ENCODE data around the gene RHOT2. TPM values are rescaled to one million over a fixed set of nuclear protein-coding genes. Genes with fewer than 3 reads are reported as not detected.
A peak's percentile ranks its signal among the peaks of the same experiment; 100 is the strongest.

Gene RHOT2
- total and polyA plus RNA-seq, 10 of the 15 experiments (the other 5 are each of a cell fraction or from before 2014, with no cell fraction given), result 3.7 to 174 (median 69.8) TPM

GRCh38 chr16:648781-649589 lies 18.9 kb upstream of the RHOT2 start, which contains the start of gene WDR90 (continued):
- no peak for TF ChIP-seq BRCA1 (IDR thresholded peaks at IDR 0.05; ENCODE audit: low read depth, low read length)
- TF ChIP-seq GATAD2B (conservative IDR thresholded peaks at IDR 0.05; ENCODE audit: low read depth), result peak; percentile 70; the same call in 1 of the 2 replicates
- TF ChIP-seq, protein P1, sequence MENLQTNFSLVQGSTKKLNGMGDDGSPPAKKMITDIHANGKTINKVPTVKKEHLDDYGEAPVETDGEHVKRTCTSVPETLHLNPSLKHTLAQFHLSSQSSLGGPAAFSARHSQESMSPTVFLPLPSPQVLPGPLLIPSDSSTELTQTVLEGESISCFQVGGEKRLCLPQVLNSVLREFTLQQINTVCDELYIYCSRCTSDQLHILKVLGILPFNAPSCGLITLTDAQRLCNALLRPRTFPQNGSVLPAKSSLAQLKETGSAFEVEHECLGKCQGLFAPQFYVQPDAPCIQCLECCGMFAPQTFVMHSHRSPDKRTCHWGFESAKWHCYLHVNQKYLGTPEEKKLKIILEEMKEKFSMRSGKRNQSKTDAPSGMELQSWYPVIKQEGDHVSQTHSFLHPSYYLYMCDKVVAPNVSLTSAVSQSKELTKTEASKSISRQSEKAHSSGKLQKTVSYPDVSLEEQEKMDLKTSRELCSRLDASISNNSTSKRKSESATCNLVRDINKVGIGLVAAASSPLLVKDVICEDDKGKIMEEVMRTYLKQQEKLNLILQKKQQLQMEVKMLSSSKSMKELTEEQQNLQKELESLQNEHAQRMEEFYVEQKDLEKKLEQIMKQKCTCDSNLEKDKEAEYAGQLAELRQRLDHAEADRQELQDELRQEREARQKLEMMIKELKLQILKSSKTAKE (IDR thresholded peaks at IDR 0.05; ENCODE audit: low read depth, poor library complexity, severe bottlenecking), result no peak
- TF ChIP-seq, protein P2, sequence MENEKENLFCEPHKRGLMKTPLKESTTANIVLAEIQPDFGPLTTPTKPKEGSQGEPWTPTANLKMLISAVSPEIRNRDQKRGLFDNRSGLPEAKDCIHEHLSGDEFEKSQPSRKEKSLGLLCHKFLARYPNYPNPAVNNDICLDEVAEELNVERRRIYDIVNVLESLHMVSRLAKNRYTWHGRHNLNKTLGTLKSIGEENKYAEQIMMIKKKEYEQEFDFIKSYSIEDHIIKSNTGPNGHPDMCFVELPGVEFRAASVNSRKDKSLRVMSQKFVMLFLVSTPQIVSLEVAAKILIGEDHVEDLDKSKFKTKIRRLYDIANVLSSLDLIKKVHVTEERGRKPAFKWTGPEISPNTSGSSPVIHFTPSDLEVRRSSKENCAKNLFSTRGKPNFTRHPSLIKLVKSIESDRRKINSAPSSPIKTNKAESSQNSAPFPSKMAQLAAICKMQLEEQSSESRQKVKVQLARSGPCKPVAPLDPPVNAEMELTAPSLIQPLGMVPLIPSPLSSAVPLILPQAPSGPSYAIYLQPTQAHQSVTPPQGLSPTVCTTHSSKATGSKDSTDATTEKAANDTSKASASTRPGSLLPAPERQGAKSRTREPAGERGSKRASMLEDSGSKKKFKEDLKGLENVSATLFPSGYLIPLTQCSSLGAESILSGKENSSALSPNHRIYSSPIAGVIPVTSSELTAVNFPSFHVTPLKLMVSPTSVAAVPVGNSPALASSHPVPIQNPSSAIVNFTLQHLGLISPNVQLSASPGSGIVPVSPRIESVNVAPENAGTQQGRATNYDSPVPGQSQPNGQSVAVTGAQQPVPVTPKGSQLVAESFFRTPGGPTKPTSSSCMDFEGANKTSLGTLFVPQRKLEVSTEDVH (IDR thresholded peaks at IDR 0.05; ENCODE audit: low read depth, partially characterized antibody), result no peak
- TF ChIP-seq CUX1 (IDR thresholded peaks at IDR 0.05; ENCODE audit: insufficient replicate concordance, low read depth, low read length), result no peak
- peak; percentile 89 for TF ChIP-seq BMI1 (IDR thresholded peaks at IDR 0.05; ENCODE audit: borderline replicate concordance)
- TF ChIP-seq IRF3 (IDR thresholded peaks at IDR 0.05), result no peak
- TF ChIP-seq TARDBP (IDR thresholded peaks at IDR 0.05; ENCODE audit: borderline replicate concordance), result no peak
- TF ChIP-seq SMAD1 (IDR thresholded peaks at IDR 0.05; ENCODE audit: low read depth, partially characterized antibody), result no peak
- TF ChIP-seq ZNF217 (IDR thresholded peaks at IDR 0.05), result no peak
- no peak for TF ChIP-seq WRNIP1 (IDR thresholded peaks at IDR 0.05; ENCODE audit: borderline replicate concordance, low read depth, low read length)
- TF ChIP-seq EGR1 (IDR thresholded peaks at IDR 0.05; ENCODE audit: borderline replicate concordance in 1 of 2, low read depth in 2 of 2, low read length in 2 of 2), result no peak
- peak; percentile 92 for TF ChIP-seq USF2 (IDR thresholded peaks at IDR 0.05; ENCODE audit: borderline replicate concordance, low read depth, low read length)
- no peak for TF ChIP-seq TCF12 (IDR thresholded peaks at IDR 0.05; ENCODE audit: low read depth, low read length)

Measured in GM12878 (cell line).